Measurements from ENCODE around the gene FAM163B. TPM values are rescaled to one million over a fixed set of nuclear protein-coding genes. Genes with fewer than 3 reads are reported as not detected.

The FAM163B gene
- polyA plus RNA-seq, 1 donor (not counting 4 experiments of a cell fraction or from before 2014, with no cell fraction given), result not detected

GRCh38 chr9:133579601-133580418, 29.4 kb downstream of the FAM163B start:
- Histone ChIP-seq H3K4me2 (ENCODE audit: control insufficient read depth, extremely low read depth, insufficient read depth, low read depth, low read length) (no peak overlapping the region), H3K79me2 (ENCODE audit: control insufficient read depth, insufficient read depth, low read length) (no peaks in the 10 kb centered on the region), H2AFZ (ENCODE audit: control insufficient read depth, low read length) (no peak overlapping the region), H3K4me3 (ENCODE audit: control insufficient read depth in 2 of 3, extremely low read depth in 1 of 3, insufficient read depth in 2 of 3, low read depth in 1 of 3, low read length in 3 of 3) (no peak overlapping the region), H4K20me1 (ENCODE audit: control insufficient read depth, extremely low read depth, insufficient read depth, low read length) (no peaks in the 10 kb centered on the region), H3K9me1 (ENCODE audit: control insufficient read depth, extremely low read depth, insufficient read depth, low read length) (no peaks in the 10 kb centered on the region), H3K4me1 (ENCODE audit: control insufficient read depth, extremely low read depth, insufficient read depth, low read length) (no peaks in the 10 kb centered on the region), H3K36me3 (ENCODE audit: control insufficient read depth in 2 of 2, extremely low read depth in 1 of 2, insufficient read depth in 2 of 2, low read length in 2 of 2) (no peaks in the 10 kb centered on the region), H3K27ac (ENCODE audit: control insufficient read depth, insufficient read depth, low read length) (no peak overlapping the region), H3K9me3 (ENCODE audit: control insufficient read depth, low read depth, low read length) (no peaks in the 10 kb centered on the region), H3K27me3 (ENCODE audit: control insufficient read depth, extremely low read depth, insufficient read depth, low read length) (peaks cover 34% of the 10 kb centered on the region), H3K9ac (ENCODE audit: control insufficient read depth, extremely low read depth, insufficient read depth, low read length) (no peak overlapping the region)
- FAIRE-seq, result no peak
- dilution Hi-C loops (cut with MboI; ENCODE audit: extremely low pct_ligation_motif_present, low sequenced_read_pairs), result no loop called here
- no peak for DNase-seq (ENCODE audit: low read depth, low spot score)
- TF ChIP-seq CTCF (optimal IDR thresholded peaks at IDR 0.05 in 1 of 3, IDR thresholded peaks at IDR 0.05 in 1 of 3, conservative IDR thresholded peaks at IDR 0.05 in 1 of 3; ENCODE audit: extremely low read depth in 1 of 3, insufficient read depth in 2 of 3, low read length in 3 of 3) (no peak), EZH2 (IDR thresholded peaks at IDR 0.05; ENCODE audit: low read length) (no peak)

- Histone ChIP-seq H2AFZ (ENCODE audit: control insufficient read depth, low read length) (no peak overlapping the region), H3K36me3 (ENCODE audit: control insufficient read depth in 2 of 2, extremely low read depth in 1 of 2, insufficient read depth in 2 of 2, low read length in 2 of 2) (no peaks in the 10 kb centered on the region), H3K4me2 (ENCODE audit: control insufficient read depth, extremely low read depth, insufficient read depth, low read depth, low read length) (no peak overlapping the region), H3K9me3 (ENCODE audit: control insufficient read depth, low read depth, low read length) (no peaks in the 10 kb centered on the region), H4K20me1 (ENCODE audit: control insufficient read depth, extremely low read depth, insufficient read depth, low read length) (no peaks in the 10 kb centered on the region), H3K27ac (ENCODE audit: control insufficient read depth, insufficient read depth, low read length) (no peak overlapping the region), H3K4me1 (ENCODE audit: control insufficient read depth, extremely low read depth, insufficient read depth, low read length) (no peaks in the 10 kb centered on the region), H3K9ac (ENCODE audit: control insufficient read depth, extremely low read depth, insufficient read depth, low read length) (no peak overlapping the region), H3K9me1 (ENCODE audit: control insufficient read depth, extremely low read depth, insufficient read depth, low read length) (no peaks in the 10 kb centered on the region), H3K4me3 (ENCODE audit: control insufficient read depth in 2 of 3, extremely low read depth in 1 of 3, insufficient read depth in 2 of 3, low read depth in 1 of 3, low read length in 3 of 3) (no peak overlapping the region), H3K27me3 (ENCODE audit: control insufficient read depth, extremely low read depth, insufficient read depth, low read length) (peaks cover 27% of the 10 kb centered on the region), H3K79me2 (ENCODE audit: control insufficient read depth, insufficient read depth, low read length) (no peaks in the 10 kb centered on the region)
- dilution Hi-C loops (cut with MboI; ENCODE audit: extremely low pct_ligation_motif_present, low sequenced_read_pairs), result no loop called here
- FAIRE-seq, result no peak
- DNase-seq (ENCODE audit: low read depth, low spot score), result no peak
- TF ChIP-seq EZH2 (IDR thresholded peaks at IDR 0.05; ENCODE audit: low read length) (no peak), CTCF (optimal IDR thresholded peaks at IDR 0.05 in 1 of 3, IDR thresholded peaks at IDR 0.05 in 1 of 3, conservative IDR thresholded peaks at IDR 0.05 in 1 of 3; ENCODE audit: extremely low read depth in 1 of 3, insufficient read depth in 2 of 3, low read length in 3 of 3) (no peak)
Measured at GRCh38 chr9:133578524-133579441, 30.4 kb downstream of the FAM163B start.

Measured in keratinocyte (primary cell).